ENCODE data around the gene ZC3H7A. TPM values are rescaled to one million over a fixed set of nuclear protein-coding genes. Genes with fewer than 3 reads are reported as not detected.

The ZC3H7A gene
- total and polyA plus RNA-seq, 2 of the 4 experiments (the other 2 are of a cell fraction) = 22.2 to 53.9 TPM

GRCh38 chr16:11795887-11796226 lies 1.2 kb downstream of the ZC3H7A start:
- Histone ChIP-seq H4K20me1 (ENCODE audit: insufficient read depth, low read length) (peaks cover 40% of the 10 kb centered on the region), H2AK5ac (ENCODE audit: low read depth, low read length) (peak overlapping the region; percentile 85), H3K4me2 (ENCODE audit: low read depth, low read length) (peak overlapping the region; percentile 69), H4K8ac (ENCODE audit: low read depth in 2 of 2, low read length in 2 of 2) (peak overlapping the region; percentile 69 to 93; a peak in 2 of 4 replicates), H3K56ac (ENCODE audit: extremely low read depth, insufficient read depth, low read length) (peak overlapping the region; percentile 74; the same call in 1 of the 2 replicates), H3K9ac (ENCODE audit: low read depth, low read length) (peak overlapping the region; percentile 85), H4K91ac (ENCODE audit: insufficient read depth, low read depth, low read length) (peak overlapping the region; percentile 81; the same call in 1 of the 2 replicates), H3K9me1 (ENCODE audit: insufficient read depth, low read length) (peaks cover 24% of the 10 kb centered on the region), H3K23ac (ENCODE audit: low read depth, low read length) (peak overlapping the region; percentile 95), H2BK120ac (ENCODE audit: low read depth, low read length) (no peak overlapping the region), H2BK20ac (ENCODE audit: low read depth, low read length) (no peak overlapping the region), H3K4me3 (ENCODE audit: insufficient read depth, low read depth, low read length) (peak overlapping the region; percentile 55), H3K27ac (ENCODE audit: insufficient read depth, low read length) (peak overlapping the region; percentile 85), H2AK9ac (replicated peaks; ENCODE audit: low read depth, low read length, poor library complexity) (peak overlapping the region; percentile 98), H3K4ac (ENCODE audit: low read depth, low read length) (peak overlapping the region; percentile 93; the same call in 1 of the 2 replicates), H3K18ac (ENCODE audit: low read depth, low read length) (no peak overlapping the region), H3K27me3 (ENCODE audit: control insufficient read depth, insufficient read depth, low read length) (no peaks in the 10 kb centered on the region), H3K79me1 (ENCODE audit: low read depth in 1 of 2, low read length in 2 of 2) (peaks cover 20 to 78% of the 10 kb centered on the region in 2 experiments), H3K36me3 (ENCODE audit: control insufficient read depth, insufficient read depth, low read length) (peaks cover 3% of the 10 kb centered on the region), H2BK15ac (ENCODE audit: low read depth, low read length) (no peak overlapping the region), H3K9me3 (ENCODE audit: control insufficient read depth, insufficient read depth, low read length) (no peaks in the 10 kb centered on the region), H3K4me1 (ENCODE audit: control insufficient read depth, insufficient read depth, low read length) (peaks cover 24% of the 10 kb centered on the region), H2AFZ (replicated peaks; ENCODE audit: low read length, poor library complexity) (no peak overlapping the region), H2BK5ac (ENCODE audit: low read depth, low read length, poor library complexity, severe bottlenecking) (peak overlapping the region; percentile 64), H3K14ac (replicated peaks; ENCODE audit: low read depth, low read length) (peak overlapping the region; percentile 96), H4K5ac (ENCODE audit: low read depth, low read length) (peak overlapping the region; percentile 42)
- DNase-seq = no peak
- no TSS peak for BruUV-seq (replicated peaks)
- intact Hi-C loops (cut with micrococcal nuclease) (no loop called here), dilution Hi-C loops (cut with HindIII; ENCODE audit: low sequenced_read_pairs, unreplicated experiment) (no loop called here), in situ Hi-C loops (cut with MboI; ENCODE audit: low sequenced_read_pairs) (no loop called here)
- CTCF ChIA-PET = interaction anchor here (0.6 to 1.3 kb wide), 3 partner anchors 24 to 79 kb away, joined by 3 to 5 read pairs (median 4); no protein-coding TSS in a partner anchor
- no CpG with 5 or more reads among the region's 8 CpGs for WGBS, 2 experiments (ENCODE audit: extremely low coverage in 2 of 2, insufficient read length in 1 of 2)
- no peak for ATAC-seq (ENCODE audit: low read depth)
- TF ChIP-seq, protein P1, sequence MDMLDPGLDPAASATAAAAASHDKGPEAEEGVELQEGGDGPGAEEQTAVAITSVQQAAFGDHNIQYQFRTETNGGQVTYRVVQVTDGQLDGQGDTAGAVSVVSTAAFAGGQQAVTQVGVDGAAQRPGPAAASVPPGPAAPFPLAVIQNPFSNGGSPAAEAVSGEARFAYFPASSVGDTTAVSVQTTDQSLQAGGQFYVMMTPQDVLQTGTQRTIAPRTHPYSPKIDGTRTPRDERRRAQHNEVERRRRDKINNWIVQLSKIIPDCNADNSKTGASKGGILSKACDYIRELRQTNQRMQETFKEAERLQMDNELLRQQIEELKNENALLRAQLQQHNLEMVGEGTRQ (IDR thresholded peaks at IDR 0.05; ENCODE audit: low read depth, low read length) = no peak
- TF ChIP-seq BHLHE40 (IDR thresholded peaks at IDR 0.05; ENCODE audit: low read depth, low read length) = no peak
- no peak for TF ChIP-seq MAZ (IDR thresholded peaks at IDR 0.05; ENCODE audit: borderline replicate concordance, low read depth, low read length)
- TF ChIP-seq SMC3 (IDR thresholded peaks at IDR 0.05; ENCODE audit: low read depth, low read length) = no peak
- TF ChIP-seq RFX5 (IDR thresholded peaks at IDR 0.05; ENCODE audit: low read depth, low read length) = no peak
- TF ChIP-seq CHD1 (IDR thresholded peaks at IDR 0.05; ENCODE audit: low read depth, low read length) = no peak
- no peak for TF ChIP-seq ELK1 (IDR thresholded peaks at IDR 0.05; ENCODE audit: borderline replicate concordance, low read depth, low read length)
- no peak for TF ChIP-seq MXI1 (IDR thresholded peaks at IDR 0.05; ENCODE audit: borderline replicate concordance, low read depth, low read length)
- TF ChIP-seq MAFK (IDR thresholded peaks at IDR 0.05; ENCODE audit: low read depth, low read length) = no peak
- no peak for TF ChIP-seq POLR2A (IDR thresholded peaks at IDR 0.05; ENCODE audit: low read depth, low read length)
- no peak for TF ChIP-seq NFE2L2 (IDR thresholded peaks at IDR 0.05; ENCODE audit: low read depth, low read length)
- no peak for TF ChIP-seq CEBPB (IDR thresholded peaks at IDR 0.05; ENCODE audit: low read depth, low read length)
- no peak for TF ChIP-seq FOS (IDR thresholded peaks at IDR 0.05; ENCODE audit: low read depth, low read length)
- TF ChIP-seq RCOR1 (IDR thresholded peaks at IDR 0.05; ENCODE audit: insufficient replicate concordance, low read length) = no peak
- no peak for TF ChIP-seq RAD21 (IDR thresholded peaks at IDR 0.05; ENCODE audit: low read length)
- no peak for TF ChIP-seq CTCF (conservative IDR thresholded peaks at IDR 0.05; ENCODE audit: low read depth, low read length)
- POLR2A ChIA-PET (ENCODE audit: unreplicated experiment) = interaction anchor here (0.7 kb wide), 1 partner anchor 1212 kb away, joined by 9 read pairs; no protein-coding TSS in a partner anchor

All from IMR-90 (cell line).